ENCODE measurements around the gene NDUFB2. TPM values are rescaled to one million over a fixed set of nuclear protein-coding genes. Genes with fewer than 3 reads are reported as not detected.
"Not testable (repeated sequence)": the region's sequence is repeated elsewhere in the genome, so short reads cannot be mapped to it uniquely, and the experiment has no call there.

NDUFB2 gene
- total RNA-seq, 1 experiment from 2014 or later, result 296 TPM

GRCh38 chr7:140657891-140658290, 38.6 kb upstream of the NDUFB2 start:
- Histone ChIP-seq H3K4me1 (ENCODE audit: insufficient read depth, low read length) (peaks cover 9% of the 10 kb centered on the region), H3K4me2 (ENCODE audit: low read length) (no peak overlapping the region), H2AFZ (ENCODE audit: low read length) (no peak overlapping the region), H3F3A (ENCODE audit: low read length, unreplicated experiment) (no peaks in the 10 kb centered on the region), H3K9me3 (ENCODE audit: low read length) (no peaks in the 10 kb centered on the region), H3K9ac (ENCODE audit: low read length) (no peak overlapping the region), H3K79me2 (ENCODE audit: low read length) (no peaks in the 10 kb centered on the region), H3K27me3 (ENCODE audit: low read length) (no peaks in the 10 kb centered on the region), H4K20me1 (ENCODE audit: low read length) (no peaks in the 10 kb centered on the region), H3K36me3 (ENCODE audit: low read depth, low read length) (no peaks in the 10 kb centered on the region), H3K9me2 (replicated peaks; ENCODE audit: low read length) (no peaks in the 10 kb centered on the region), H3K27ac (ENCODE audit: low read length) (no peak overlapping the region), H3K4me3 (ENCODE audit: low read length) (no peak overlapping the region)
- POLR2A ChIA-PET (ENCODE audit: unreplicated experiment), result no interaction called here
- BruUV-seq (replicated peaks), result no TSS peak
- no peak for DNase-seq
- intact Hi-C loops (cut with micrococcal nuclease), result loop anchor here (5.0 kb wide), 1 partner anchor 261 kb away; the partner anchor contains the start of gene SLC37A3
- ATAC-seq, result no peak
- CTCF ChIA-PET, result no interaction called here
- no peak for TF ChIP-seq EZH2 (IDR thresholded peaks at IDR 0.05; ENCODE audit: low read length, unreplicated experiment)
- TF ChIP-seq CTCF (conservative IDR thresholded peaks at IDR 0.05; ENCODE audit: low read depth, low read length), result no peak
- no peak for TF ChIP-seq EZH2phosphoT487 (IDR thresholded peaks at IDR 0.05; ENCODE audit: borderline replicate concordance, low read length)

GRCh38 chr7:140659856-140660255, 36.7 kb upstream of the NDUFB2 start:
- no peak overlapping the region for H3K27ac ChIP-seq (ENCODE audit: low read length)
- POLR2A ChIA-PET (ENCODE audit: unreplicated experiment), result no interaction called here
- H3K27me3 ChIP-seq (ENCODE audit: low read length), result no peaks in the 10 kb centered on the region
- H4K20me1 ChIP-seq (ENCODE audit: low read length), result no peaks in the 10 kb centered on the region
- H3K4me3 ChIP-seq (ENCODE audit: low read length), result no peak overlapping the region
- no peaks in the 10 kb centered on the region for H3K9me3 ChIP-seq (ENCODE audit: low read length)
- no TSS peak for BruUV-seq (replicated peaks)
- no peaks in the 10 kb centered on the region for H3K36me3 ChIP-seq (ENCODE audit: low read depth, low read length)
- CTCF ChIA-PET, result interaction anchor here (0.8 to 2.0 kb wide), 2 partner anchors 142 to 353 kb away, joined by 3 to 6 read pairs; no protein-coding TSS in a partner anchor
- no peaks in the 10 kb centered on the region for H3K79me2 ChIP-seq (ENCODE audit: low read length)
- DNase-seq (no peak), ATAC-seq (peak; percentile 31; the same call in 1 of the 2 replicates)
- TF ChIP-seq EZH2 (IDR thresholded peaks at IDR 0.05; ENCODE audit: low read length, unreplicated experiment) (no peak), EZH2phosphoT487 (IDR thresholded peaks at IDR 0.05; ENCODE audit: borderline replicate concordance, low read length) (no peak), CTCF (conservative IDR thresholded peaks at IDR 0.05; ENCODE audit: low read depth, low read length) (no peak)
- intact Hi-C loops (cut with micrococcal nuclease), result loop anchor here (2.0 to 5.0 kb wide), 3 partner anchors 263 to 877 kb away; partner anchors contain the start of gene SLC37A3
- peaks cover 9% of the 10 kb centered on the region for H3K4me1 ChIP-seq (ENCODE audit: insufficient read depth, low read length)
- H2AFZ ChIP-seq (ENCODE audit: low read length), result no peak overlapping the region
- no peak overlapping the region for H3K9ac ChIP-seq (ENCODE audit: low read length)
- H3K9me2 ChIP-seq (replicated peaks; ENCODE audit: low read length), result no peaks in the 10 kb centered on the region
- no peaks in the 10 kb centered on the region for H3F3A ChIP-seq (ENCODE audit: low read length, unreplicated experiment)
- H3K4me2 ChIP-seq (ENCODE audit: low read length), result no peak overlapping the region

- Histone ChIP-seq H3K36me3 (ENCODE audit: low read depth, low read length) (no peaks in the 10 kb centered on the region), H2AFZ (ENCODE audit: low read length) (peak overlapping the region; percentile 40; the same call in 1 of the 2 replicates), H3K4me1 (ENCODE audit: insufficient read depth, low read length) (peaks cover 9% of the 10 kb centered on the region), H3K4me2 (ENCODE audit: low read length) (no peak overlapping the region), H3F3A (ENCODE audit: low read length, unreplicated experiment) (no peaks in the 10 kb centered on the region), H3K9me3 (ENCODE audit: low read length) (no peaks in the 10 kb centered on the region), H3K4me3 (ENCODE audit: low read length) (no peak overlapping the region), H3K27ac (ENCODE audit: low read length) (no peak overlapping the region), H3K9ac (ENCODE audit: low read length) (no peak overlapping the region), H3K79me2 (ENCODE audit: low read length) (no peaks in the 10 kb centered on the region), H4K20me1 (ENCODE audit: low read length) (no peaks in the 10 kb centered on the region), H3K27me3 (ENCODE audit: low read length) (no peaks in the 10 kb centered on the region), H3K9me2 (replicated peaks; ENCODE audit: low read length) (no peaks in the 10 kb centered on the region)
- POLR2A ChIA-PET (ENCODE audit: unreplicated experiment), result no interaction called here
- intact Hi-C loops (cut with micrococcal nuclease), result loop anchor here (2.0 to 5.0 kb wide), 2 partner anchors 322 to 876 kb away; no protein-coding TSS in a partner anchor
- DNase-seq, result no peak
- no TSS peak for BruUV-seq (replicated peaks)
- CTCF ChIA-PET, result interaction anchor here (0.6 to 2.0 kb wide), 5 partner anchors 13 to 624 kb away, joined by 3 to 6 read pairs (median 3); no protein-coding TSS in a partner anchor
- peak; percentile 70 for ATAC-seq
- peak; percentile 43; the same call in 1 of the 2 replicates for TF ChIP-seq CTCF (conservative IDR thresholded peaks at IDR 0.05; ENCODE audit: low read depth, low read length)
- no peak for TF ChIP-seq EZH2 (IDR thresholded peaks at IDR 0.05; ENCODE audit: low read length, unreplicated experiment)
These were observed 35.4 kb upstream of the NDUFB2 start for GRCh38 chr7:140661124-140661523.

- POLR2A ChIA-PET (ENCODE audit: unreplicated experiment); H3K9ac ChIP-seq (ENCODE audit: low read length); H2AFZ ChIP-seq (ENCODE audit: low read length); BruUV-seq (replicated peaks); H3K9me3 ChIP-seq (ENCODE audit: low read length); H3K9me2 ChIP-seq (replicated peaks; ENCODE audit: low read length); H3K4me2 ChIP-seq (ENCODE audit: low read length); H3K27ac ChIP-seq (ENCODE audit: low read length); H3K79me2 ChIP-seq (ENCODE audit: low read length); H4K20me1 ChIP-seq (ENCODE audit: low read length); CTCF ChIA-PET; H3K4me3 ChIP-seq (ENCODE audit: low read length); H3K36me3 ChIP-seq (ENCODE audit: low read depth, low read length); H3K4me1 ChIP-seq (ENCODE audit: insufficient read depth, low read length); H3K27me3 ChIP-seq (ENCODE audit: low read length); ATAC-seq; H3F3A ChIP-seq (ENCODE audit: low read length, unreplicated experiment); DNase-seq: not testable (repeated sequence)
- intact Hi-C loops (cut with micrococcal nuclease), result loop anchor here (5.0 kb wide), 1 partner anchor 874 kb away; no protein-coding TSS in a partner anchor
These were observed 33.6 kb upstream of the NDUFB2 start for GRCh38 chr7:140662938-140663337.
